VCaP (cell line): ENCODE measurements around the gene UMAD1.

ENCODE experiments used
- H3K27ac ChIP-seq: fragments of 450-650 bp; 2 replicates; pipeline ENCODE4 v1.5.1; 2017
- CTCF ChIP-seq: fragments of 450-650 bp; conservative IDR thresholded peaks from 2 replicates; pipeline ENCODE4 v1.5.1; 2017; ENCODE audit warnings: mild to moderate bottlenecking, moderate library complexity

Gene UMAD1

GRCh38 chr7:7859411-7859810, 218.9 kb downstream of the UMAD1 start:
- no peak for TF ChIP-seq CTCF
- H3K27ac ChIP-seq, result no peak overlapping the region

DNA sequence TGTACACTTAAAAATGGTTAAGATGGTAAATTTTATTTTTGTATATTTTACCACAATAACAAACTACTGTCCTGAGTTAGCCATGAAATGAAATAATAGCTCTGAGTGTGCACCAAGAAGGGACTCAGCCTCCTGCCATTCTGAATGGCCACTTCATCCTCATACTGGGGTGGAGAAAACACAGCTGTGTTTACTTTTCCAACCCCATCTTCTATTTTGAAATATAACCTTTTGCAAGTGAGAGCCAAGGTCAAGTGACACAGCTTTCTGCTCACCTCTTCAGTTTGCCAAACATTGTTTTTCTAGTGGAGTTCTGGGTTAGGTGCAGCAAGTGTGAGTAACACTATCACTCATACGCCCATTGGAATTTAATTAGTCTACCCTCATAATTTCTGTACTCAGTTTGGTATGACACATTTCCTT, 220.7 kb downstream of the UMAD1 start:
- no peak overlapping the region for H3K27ac ChIP-seq
- TF ChIP-seq CTCF, result no peak

- no peak overlapping the region for H3K27ac ChIP-seq
- no peak for TF ChIP-seq CTCF
These were observed 221.8 kb downstream of the UMAD1 start for GRCh38 chr7:7862393-7862792.

- TF ChIP-seq CTCF, result no peak
- no peak overlapping the region for H3K27ac ChIP-seq
These were observed 227.5 kb downstream of the UMAD1 start for GRCh38 chr7:7867846-7868571.

DNA sequence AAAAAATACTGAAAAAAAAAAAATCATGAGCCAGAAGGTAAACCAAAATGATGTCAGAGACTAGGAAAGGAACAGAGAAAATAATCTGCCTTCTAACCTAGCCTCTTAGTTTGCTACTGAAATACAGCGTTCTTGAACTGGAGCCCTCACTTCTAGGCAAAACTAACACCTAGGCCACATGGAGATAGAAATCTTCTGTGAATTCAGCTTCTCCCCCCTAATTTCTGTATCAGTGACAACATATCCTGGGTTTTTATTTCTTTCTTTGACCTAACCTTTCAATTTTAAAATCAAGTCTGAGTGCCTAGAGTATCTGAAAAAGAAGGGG, 228.0 kb downstream of the UMAD1 start:
- no peak overlapping the region for H3K27ac ChIP-seq
- no peak for TF ChIP-seq CTCF

GRCh38 chr7:7869036-7869435, 228.5 kb downstream of the UMAD1 start:
- H3K27ac ChIP-seq, result no peak overlapping the region
- TF ChIP-seq CTCF, result no peak

- no peak overlapping the region for H3K27ac ChIP-seq
- no peak for TF ChIP-seq CTCF
These were observed 229.1 kb downstream of the UMAD1 start for GRCh38 chr7:7869651-7870050.
